Brain microvascular endothelial cell (primary cell): Measurements from ENCODE around the gene CASTOR1.

Source experiments
- DNase-seq: peaks from one replicate; pipeline ENCODE4 v3.0.0-alpha.2; 2020
- H3K27ac ChIP-seq: fragments of 250-450 bp; sonication (Bioruptor Pico); 2 replicates; pipeline ENCODE4 v1.5.1; 2020; ENCODE audit warnings: mild to moderate bottlenecking, moderate library complexity
- H3K27me3 ChIP-seq: fragments of 250-450 bp; sonication (Bioruptor Pico); replicated peaks from 2 replicates; pipeline ENCODE4 v1.5.1; 2020; ENCODE audit warnings: mild to moderate bottlenecking
- H3K36me3 ChIP-seq: fragments of 250-450 bp; sonication (Bioruptor Pico); replicated peaks from 2 replicates; pipeline ENCODE4 v1.5.1; 2020; ENCODE audit warnings: mild to moderate bottlenecking
- H3K4me3 ChIP-seq: 2 replicates; pipeline ENCODE4 v1.5.1; 2011; ENCODE audit warnings: low read depth, mild to moderate bottlenecking, control low read depth, low read length, moderate library complexity
- in situ Hi-C: cut with HindIII; loops from 2 replicates; pipeline ENCODE4 v1.10.0; 2017; ENCODE audit warnings: low sequenced_read_pairs, low pct_ligation_motif_present
- TF ChIP-seq, protein P1 (sequence below): IDR thresholded peaks from 2 replicates; pipeline ENCODE4 v1.5.1; 2011; ENCODE audit warnings: low read depth, mild to moderate bottlenecking, moderate library complexity, low read length, control low read depth, inconsistent platforms; ENCODE audit errors: missing control alignments

CASTOR1 gene

DNA sequence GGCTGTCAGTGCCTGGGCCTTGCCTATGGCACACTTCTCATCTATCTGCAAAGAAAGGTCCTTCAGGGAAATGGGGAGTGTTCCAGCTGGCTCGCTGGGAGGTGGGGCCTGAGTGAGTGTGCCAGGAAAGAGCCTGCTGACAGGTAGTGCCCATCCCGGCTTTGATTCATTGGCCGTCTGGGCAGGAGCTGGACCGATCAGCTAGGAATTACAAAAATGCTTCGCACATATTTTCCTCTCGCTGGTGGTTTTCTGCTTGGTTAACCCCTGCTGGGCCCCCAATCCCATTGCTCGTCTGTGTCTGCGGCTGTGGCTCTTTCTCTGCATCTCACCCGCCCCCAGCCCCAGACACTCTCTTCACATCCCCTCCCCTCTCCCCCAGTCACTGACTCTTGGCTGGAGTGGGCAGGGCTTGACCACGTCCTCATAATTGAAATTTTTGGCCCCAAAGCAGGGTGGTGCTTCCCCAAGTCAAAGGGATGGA, 53.6 kb downstream of the CASTOR1 start:
- peak overlapping the region; percentile 95 for H3K27ac ChIP-seq
- TF ChIP-seq, protein P1, sequence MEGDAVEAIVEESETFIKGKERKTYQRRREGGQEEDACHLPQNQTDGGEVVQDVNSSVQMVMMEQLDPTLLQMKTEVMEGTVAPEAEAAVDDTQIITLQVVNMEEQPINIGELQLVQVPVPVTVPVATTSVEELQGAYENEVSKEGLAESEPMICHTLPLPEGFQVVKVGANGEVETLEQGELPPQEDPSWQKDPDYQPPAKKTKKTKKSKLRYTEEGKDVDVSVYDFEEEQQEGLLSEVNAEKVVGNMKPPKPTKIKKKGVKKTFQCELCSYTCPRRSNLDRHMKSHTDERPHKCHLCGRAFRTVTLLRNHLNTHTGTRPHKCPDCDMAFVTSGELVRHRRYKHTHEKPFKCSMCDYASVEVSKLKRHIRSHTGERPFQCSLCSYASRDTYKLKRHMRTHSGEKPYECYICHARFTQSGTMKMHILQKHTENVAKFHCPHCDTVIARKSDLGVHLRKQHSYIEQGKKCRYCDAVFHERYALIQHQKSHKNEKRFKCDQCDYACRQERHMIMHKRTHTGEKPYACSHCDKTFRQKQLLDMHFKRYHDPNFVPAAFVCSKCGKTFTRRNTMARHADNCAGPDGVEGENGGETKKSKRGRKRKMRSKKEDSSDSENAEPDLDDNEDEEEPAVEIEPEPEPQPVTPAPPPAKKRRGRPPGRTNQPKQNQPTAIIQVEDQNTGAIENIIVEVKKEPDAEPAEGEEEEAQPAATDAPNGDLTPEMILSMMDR = no peak
- DNase-seq = peak; percentile 91
- H3K4me3 ChIP-seq = no peak overlapping the region
- H3K27me3 ChIP-seq = no peaks in the 10 kb centered on the region
- H3K36me3 ChIP-seq = peaks cover 6% of the 10 kb centered on the region
- in situ Hi-C loops = no loop called here
